Putamen (tissue), 1 donor: ENCODE results near the gene RSAD1.

Experiments
- DNase-seq: peaks from one replicate; pipeline ENCODE4 v3.0.0-alpha.2; 2016; ENCODE audit warnings: low spot score

RSAD1 gene

GRCh38 chr17:50519141-50519834, 40.6 kb downstream of the RSAD1 start:
- no peak for DNase-seq

- no peak for DNase-seq
These were observed 41.8 kb downstream of the RSAD1 start for GRCh38 chr17:50520483-50520882.

GRCh38 chr17:50521514-50521913, 42.9 kb downstream of the RSAD1 start:
- no peak for DNase-seq

GRCh38 chr17:50522766-50523165, 44.1 kb downstream of the RSAD1 start:
- no peak for DNase-seq

- no peak for DNase-seq
These were observed 44.5 kb downstream of the RSAD1 start for GRCh38 chr17:50523208-50523607.

GRCh38 chr17:50524838-50525237, 46.2 kb downstream of the RSAD1 start:
- DNase-seq, result no peak

- DNase-seq, result no peak
These were observed 48.6 kb downstream of the RSAD1 start for GRCh38 chr17:50527155-50527762.

- no peak for DNase-seq
These were observed 49.4 kb downstream of the RSAD1 start for GRCh38 chr17:50527949-50528474.

- DNase-seq, result no peak
These were observed 51.2 kb downstream of the RSAD1 start for GRCh38 chr17:50529849-50530248.

- no peak for DNase-seq
These were observed 52.9 kb downstream of the RSAD1 start for GRCh38 chr17:50531428-50532025.

GRCh38 chr17:50532452-50533024, 53.9 kb downstream of the RSAD1 start, which contains the start of gene EPN3:
TSS of gene EPN3 (plus strand) at chr17:50532735. CDS start at chr17:50536557, 3,822 bp downstream.
- no peak for DNase-seq

- DNase-seq, result no peak
These were observed 54.5 kb downstream of the RSAD1 start for GRCh38 chr17:50533185-50533584.

GRCh38 chr17:50533720-50534148, 55.1 kb downstream of the RSAD1 start:
- DNase-seq, result no peak

- DNase-seq, result no peak
These were observed 55.7 kb downstream of the RSAD1 start for GRCh38 chr17:50534222-50534978.

GRCh38 chr17:50534979-50535326, 56.3 kb downstream of the RSAD1 start:
- DNase-seq, result no peak

- no peak for DNase-seq
These were observed 56.7 kb downstream of the RSAD1 start for GRCh38 chr17:50535407-50535806.
